Activated CD8-positive, alpha-beta memory T cell treated with anti-CD3 and anti-CD28 coated beads for 1 hour (primary cell): ENCODE data around the gene MAPKAPK2.

Experiments used
- DNase-seq, 2 donors: peaks; one replicate each; pipeline ENCODE4 v3.0.0-alpha.2; 2020; ENCODE audit warnings: low read depth in 1 of 2; ENCODE audit errors: extremely low read depth in 1 of 2

The MAPKAPK2 gene

GRCh38 chr1:206660136-206660535 is 24.6 kb upstream of the MAPKAPK2 start:
- DNase-seq = no peak

DNA sequence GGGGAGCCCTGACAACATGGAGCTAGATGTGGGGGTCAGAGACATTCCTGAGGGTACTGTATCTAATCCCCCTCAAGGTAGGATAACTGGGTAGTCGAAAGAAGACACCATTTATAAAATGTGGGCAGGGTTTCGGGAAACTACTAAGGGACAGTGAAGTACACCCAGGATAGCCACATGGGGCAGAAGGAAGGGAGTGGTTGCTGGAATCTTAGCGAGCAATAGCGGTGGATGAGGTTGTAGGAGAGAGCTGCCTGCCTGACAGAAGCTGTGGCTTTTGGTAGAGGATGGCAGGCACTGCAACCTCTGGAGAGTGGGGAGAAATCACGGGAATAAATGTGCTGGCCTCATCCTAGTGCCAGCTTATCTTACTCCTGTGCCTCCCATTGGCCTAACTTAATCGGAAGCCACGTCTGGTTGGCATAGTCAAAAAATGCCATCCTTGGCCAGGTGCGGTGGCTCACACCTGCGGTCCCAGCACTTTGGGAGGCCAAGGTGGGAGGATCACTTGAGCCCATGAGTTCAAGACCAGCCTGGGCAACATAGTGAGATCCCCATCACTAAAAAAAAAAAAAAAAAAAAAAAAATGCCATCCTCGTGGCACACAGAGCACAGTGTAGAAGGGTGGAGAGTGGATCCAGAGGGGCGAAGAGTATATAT is 23.4 kb upstream of the MAPKAPK2 start:
- DNase-seq = no peak

DNA sequence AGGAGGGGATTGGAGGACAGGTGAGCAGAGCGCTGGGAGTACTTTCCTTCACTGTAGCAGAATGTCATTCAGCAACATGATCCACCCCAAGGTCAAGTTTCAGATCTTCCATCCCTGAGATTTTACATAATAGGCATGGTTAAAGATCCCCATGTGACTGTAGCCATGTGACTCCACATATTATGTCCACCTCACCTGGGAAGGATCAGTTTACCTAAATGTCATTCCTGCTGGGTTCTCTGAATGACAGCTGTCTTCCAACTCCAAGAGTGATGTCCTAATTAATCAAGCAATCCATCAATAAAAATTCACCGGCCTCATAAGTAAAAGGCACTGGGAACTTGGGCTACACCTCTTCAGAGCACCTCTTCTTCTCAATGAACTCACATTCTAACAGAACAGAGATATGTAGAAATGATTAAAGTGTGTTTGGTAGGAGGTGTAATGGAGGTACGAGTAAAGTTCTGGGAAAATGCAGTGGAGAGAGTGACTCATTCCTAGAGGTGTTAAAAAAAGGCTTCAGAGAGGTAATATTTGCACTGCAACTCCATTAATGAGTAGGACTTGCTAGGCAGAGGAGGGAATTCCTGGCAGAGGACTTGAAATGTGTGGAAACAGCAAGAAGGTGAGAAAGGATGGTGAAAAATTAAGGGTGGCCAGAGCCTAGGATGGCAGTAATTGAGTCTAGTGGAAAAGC is 22.2 kb upstream of the MAPKAPK2 start:
- no peak for DNase-seq

GRCh38 chr1:206663362-206663761 is 21.3 kb upstream of the MAPKAPK2 start:
- DNase-seq = no peak

DNA sequence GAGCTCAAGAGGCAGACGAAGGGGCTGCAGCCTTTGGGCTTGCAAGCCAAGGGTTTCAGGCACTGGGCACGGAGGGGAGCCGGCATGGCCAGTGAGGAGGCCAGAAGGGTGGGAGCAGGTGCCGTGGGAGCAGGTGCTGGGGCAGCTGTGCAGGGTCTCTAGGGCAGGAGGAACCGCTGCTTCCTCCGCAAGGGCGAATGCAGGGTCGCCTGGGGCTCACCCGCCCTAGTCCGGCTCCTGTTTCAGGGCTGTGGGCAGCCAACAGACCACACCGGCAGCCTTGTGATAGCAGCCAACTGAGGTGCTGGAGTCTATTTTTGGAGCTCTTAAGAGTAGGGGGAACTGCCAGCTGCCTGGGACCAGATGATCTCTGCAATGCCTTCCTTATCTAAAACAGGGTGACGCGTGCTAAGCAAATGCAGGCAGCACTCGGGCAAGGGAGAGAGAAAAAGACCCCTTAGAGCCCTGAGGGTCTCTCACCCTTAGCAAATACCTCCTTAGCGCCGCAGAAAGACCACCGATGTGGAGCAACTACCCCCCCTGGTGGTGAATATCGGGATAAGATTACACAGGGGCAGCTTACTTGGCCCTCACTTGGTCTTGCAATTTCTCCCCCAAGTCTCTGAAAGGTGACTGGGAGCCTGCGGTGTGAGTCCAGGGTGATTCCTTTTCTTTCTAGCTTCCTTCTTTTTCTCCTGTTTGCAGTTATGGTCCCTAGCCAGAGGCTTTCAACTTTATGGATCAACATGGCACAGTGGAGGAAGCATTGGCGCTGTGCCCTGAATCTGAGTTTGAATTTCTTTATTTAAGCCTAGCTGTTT is 20.7 kb upstream of the MAPKAPK2 start:
- DNase-seq = peak; percentile 47 to 48

GRCh38 chr1:206664740-206665139 is 20.0 kb upstream of the MAPKAPK2 start:
- DNase-seq = no peak

- no peak for DNase-seq
Measured at GRCh38 chr1:206666031-206666561, 18.6 kb upstream of the MAPKAPK2 start.

- no peak for DNase-seq
Measured at GRCh38 chr1:206666954-206667665, 17.6 kb upstream of the MAPKAPK2 start.

DNA sequence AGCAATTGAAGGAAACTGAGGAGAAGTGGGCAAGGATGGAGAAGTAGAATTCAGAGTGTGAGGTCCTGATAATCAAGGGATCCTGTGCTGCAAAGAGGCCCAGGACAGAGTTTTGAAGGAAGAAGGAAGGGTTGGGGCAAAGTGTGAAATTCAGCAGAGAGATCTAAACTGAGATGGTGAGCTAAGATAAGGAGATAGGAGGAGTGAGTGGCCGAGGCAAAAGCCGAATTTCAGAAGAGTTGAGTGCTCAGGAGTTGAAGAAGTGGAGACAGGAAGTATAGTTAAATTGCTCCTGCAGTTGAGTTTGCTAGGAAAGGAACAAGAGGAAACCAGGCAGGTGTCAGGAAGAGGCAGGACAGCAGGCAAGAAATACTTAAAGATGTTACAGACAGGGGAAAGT is 16.4 kb upstream of the MAPKAPK2 start:
- no peak for DNase-seq

DNA sequence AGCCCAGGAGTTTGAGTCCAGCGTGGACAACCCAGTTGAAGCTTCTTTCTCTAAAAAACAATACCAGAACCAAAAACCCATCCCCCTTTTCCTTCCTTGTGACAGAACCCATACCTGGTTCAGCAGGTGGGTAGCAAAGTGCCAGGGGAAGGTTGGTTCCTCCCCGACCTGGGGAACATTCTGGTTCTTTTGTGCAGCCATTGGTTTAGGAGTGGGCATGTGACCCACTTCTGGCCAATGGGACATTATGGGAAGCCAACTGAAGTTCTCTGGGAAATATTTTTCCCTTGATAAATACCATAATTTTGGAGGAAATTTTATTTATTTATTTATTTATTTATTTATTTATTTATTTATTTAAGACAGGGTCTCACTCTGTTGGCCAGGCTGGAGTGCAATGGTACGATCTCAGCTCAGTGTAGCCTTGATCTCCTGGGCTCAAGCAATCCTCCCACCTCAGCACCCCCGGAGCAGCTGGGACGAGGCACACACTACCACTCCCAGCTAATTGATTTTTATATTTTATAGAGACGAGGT is 15.8 kb upstream of the MAPKAPK2 start:
- DNase-seq = no peak

GRCh38 chr1:206672011-206672688 is 12.6 kb upstream of the MAPKAPK2 start:
- no peak for DNase-seq

DNA sequence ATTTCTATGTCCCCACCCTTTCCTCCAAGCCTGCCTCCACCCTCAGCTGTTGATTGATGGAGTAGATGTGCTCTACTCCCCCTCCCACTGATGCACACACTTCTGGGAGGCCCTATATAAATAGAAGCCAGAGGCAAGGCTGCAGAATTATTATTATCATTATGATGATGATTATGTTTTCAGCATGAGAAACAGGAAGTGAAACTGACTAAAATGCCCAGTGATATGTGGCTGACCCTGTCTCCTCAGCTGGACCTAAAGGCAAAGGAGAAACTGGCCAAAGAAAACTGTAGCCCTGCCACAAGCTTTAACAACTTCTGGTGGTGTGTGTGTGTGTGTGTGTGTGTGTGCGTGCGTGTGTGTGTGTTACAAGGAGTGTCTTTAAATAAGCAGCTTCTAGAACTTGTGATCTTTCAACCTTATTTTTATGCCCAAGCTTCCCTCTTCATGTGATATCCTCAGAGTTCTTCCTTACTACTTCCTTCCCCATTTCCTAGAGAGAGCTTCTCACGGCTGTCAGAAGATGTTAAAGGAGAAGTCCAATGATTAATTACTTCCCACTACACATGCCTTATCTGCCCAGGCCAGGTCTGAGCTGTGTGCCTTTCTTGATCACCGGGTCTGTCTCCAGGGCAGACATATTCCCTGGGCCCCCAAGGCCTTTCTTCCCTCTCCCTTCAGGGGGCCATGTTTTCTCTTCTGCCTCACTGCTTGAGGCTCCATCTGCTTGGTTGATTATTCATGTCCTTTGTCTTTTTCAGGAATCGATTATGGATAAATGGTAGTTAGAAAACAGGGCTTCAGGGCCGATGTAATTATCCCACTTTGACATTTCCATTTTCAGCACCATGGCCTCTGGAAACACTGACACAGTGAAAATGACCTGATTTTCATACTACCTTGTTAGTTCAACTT is 11.6 kb upstream of the MAPKAPK2 start:
- no peak for DNase-seq

GRCh38 chr1:206674236-206674635 is 10.5 kb upstream of the MAPKAPK2 start:
- DNase-seq = no peak

- no peak for DNase-seq
Measured at GRCh38 chr1:206674745-206675175, 9.9 kb upstream of the MAPKAPK2 start.

DNA sequence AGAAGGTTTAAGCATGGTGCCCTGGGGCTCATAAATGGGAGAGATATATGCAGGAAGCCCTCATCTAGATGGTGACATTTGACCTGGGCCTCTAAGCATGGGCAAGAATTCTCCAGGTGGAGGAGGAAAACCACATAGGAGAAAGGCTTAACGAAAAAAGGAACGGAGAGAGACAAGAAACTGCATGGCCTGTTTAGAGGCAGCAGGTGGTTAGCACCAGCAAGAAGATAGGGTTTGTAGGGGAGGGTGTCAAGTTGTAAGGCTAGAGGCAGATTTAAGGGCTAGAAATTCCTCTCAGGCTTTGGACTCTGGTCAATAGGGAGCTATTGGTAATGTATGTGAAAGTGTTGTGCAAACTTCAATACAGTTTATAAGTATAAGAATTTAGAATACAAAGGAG is 8.2 kb upstream of the MAPKAPK2 start:
- no peak for DNase-seq

DNA sequence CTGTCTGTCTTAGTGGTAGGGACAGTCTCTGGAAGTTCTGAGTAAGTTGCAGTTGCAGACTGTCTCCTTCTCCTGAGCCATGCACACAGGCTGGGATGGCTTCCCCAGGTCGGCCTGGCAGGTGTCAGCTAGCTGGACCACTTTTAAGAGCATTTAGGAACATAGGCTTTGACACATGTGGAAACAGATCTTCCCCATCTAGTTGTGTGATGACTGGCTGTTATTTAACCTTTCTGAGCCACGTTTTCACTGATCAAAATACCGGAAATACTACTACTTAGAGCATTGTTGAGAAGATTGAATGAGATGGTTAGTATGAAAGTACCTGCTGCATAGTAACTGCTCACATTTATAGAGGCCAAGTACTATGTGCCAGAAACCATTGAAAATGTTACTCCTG is 6.2 kb upstream of the MAPKAPK2 start:
- no peak for DNase-seq

DNA sequence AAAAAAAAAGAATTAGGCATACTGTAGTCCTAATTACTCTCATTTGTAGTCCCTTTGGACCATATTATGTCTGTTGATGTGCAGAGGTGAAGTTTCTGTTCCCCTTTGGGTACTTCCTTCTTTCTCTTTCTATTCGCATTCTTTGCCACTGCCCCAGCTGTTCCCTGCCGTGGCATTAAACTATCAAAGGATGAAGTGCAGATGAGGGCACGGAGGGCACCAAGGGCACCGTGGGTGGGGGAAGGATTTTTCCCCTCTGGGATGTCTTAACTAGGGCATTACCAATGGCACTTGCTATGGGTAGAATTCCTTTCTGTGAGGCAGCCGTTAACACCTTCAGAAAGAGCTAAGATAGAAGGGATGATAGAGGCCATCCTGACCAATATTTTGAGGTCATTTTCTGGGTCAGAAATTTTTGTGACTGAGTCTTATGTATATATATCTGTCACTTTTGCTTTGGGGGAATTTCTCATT is 4.9 kb upstream of the MAPKAPK2 start:
- DNase-seq = no peak

DNA sequence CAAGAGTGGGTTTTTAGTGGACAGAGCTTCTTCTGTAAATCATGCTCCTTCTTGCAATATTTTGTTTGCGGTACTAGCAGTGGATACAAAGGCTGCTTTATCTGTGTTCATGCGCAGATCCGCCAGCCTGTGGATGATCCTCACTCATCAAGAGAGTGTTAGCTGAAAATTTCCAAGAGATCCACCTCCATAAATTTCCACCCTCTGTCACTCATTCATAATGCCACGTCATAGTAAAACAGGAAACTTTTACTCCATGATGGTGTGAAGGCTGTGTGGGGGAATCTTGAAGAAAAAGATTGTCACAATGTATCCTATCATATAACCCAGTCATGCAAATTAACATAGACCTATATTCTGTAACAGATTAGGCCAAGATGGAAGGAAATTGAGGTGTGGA is 4.4 kb upstream of the MAPKAPK2 start:
- DNase-seq = no peak

DNA sequence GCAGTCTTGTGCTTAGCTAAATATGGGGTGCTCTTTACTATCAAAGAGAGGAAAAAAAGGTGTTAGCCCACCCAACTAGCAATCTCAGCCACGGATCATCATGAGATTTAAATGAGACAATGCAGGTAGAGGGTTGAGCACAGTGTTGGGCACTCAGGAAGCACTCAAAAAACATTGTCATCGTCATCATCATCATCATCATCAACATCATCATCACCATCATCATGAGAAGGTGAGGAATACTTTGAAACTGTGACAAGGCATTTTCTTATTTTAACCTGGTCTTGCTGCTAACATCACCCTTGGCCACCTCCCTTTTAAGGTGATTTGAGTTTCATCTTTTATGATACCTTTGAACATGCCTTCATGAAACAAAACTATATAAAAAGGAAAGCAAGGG is 3.3 kb upstream of the MAPKAPK2 start:
- DNase-seq = no peak
